Measurements from ENCODE around the gene LMNTD2. TPM values are rescaled to one million over a fixed set of nuclear protein-coding genes. Genes with fewer than 3 reads are reported as not detected.

Gene LMNTD2
- total and polyA plus RNA-seq, 2 of the 13 experiments (the other 11 are each of a cell fraction or from before 2014, with no cell fraction given): 1.1 to 3.1 TPM

GRCh38 chr11:506995-507726 lies 53.4 kb downstream of the LMNTD2 start, which contains the start of gene RNH1 (continued):
- TF ChIP-seq ISX (CRISPR knock-in tag; conservative IDR thresholded peaks at IDR 0.05) (no peak), THAP9 (CRISPR knock-in tag; IDR thresholded peaks at IDR 0.05; ENCODE audit: borderline replicate concordance) (no peak; the same call in 1 of the 2 replicates), ZFY (CRISPR knock-in tag; IDR thresholded peaks at IDR 0.05) (peak; percentile 95), ZNF652 (CRISPR knock-in tag; IDR thresholded peaks at IDR 0.05; ENCODE audit: borderline replicate concordance, low read depth) (0 out of 2 replicates have a peak, but pooled peaks have one; percentile 0), THYN1 (CRISPR knock-in tag; IDR thresholded peaks at IDR 0.05; ENCODE audit: borderline replicate concordance, low read depth) (no peak), CTCF (CRISPR knock-in tag; IDR thresholded peaks at IDR 0.05) (peak; percentile 28; the same call in 1 of the 2 replicates), SP4 (CRISPR knock-in tag; IDR thresholded peaks at IDR 0.05) (peak; percentile 96), ZNF747 (CRISPR knock-in tag; IDR thresholded peaks at IDR 0.05; ENCODE audit: borderline replicate concordance) (no peak; the same call in 1 of the 2 replicates), KAT2B (IDR thresholded peaks at IDR 0.05; ENCODE audit: borderline replicate concordance, low read depth, low read length) (no peak), SUZ12 (IDR thresholded peaks at IDR 0.05; ENCODE audit: low read depth, low read length) (no peak), SP2 (CRISPR knock-in tag; IDR thresholded peaks at IDR 0.05) (no peak), EZH2 (conservative IDR thresholded peaks at IDR 0.05; ENCODE audit: low read depth, low read length) (no peak), ZNF790 (CRISPR knock-in tag; IDR thresholded peaks at IDR 0.05; ENCODE audit: borderline replicate concordance) (no peak), DZIP1 (CRISPR knock-in tag; IDR thresholded peaks at IDR 0.05) (0 out of 2 replicates have a peak, but pooled peaks have one; percentile 33), ZNF205 (CRISPR knock-in tag; IDR thresholded peaks at IDR 0.05) (no peak), ZBTB25 (CRISPR knock-in tag; IDR thresholded peaks at IDR 0.05) (no peak; the same call in none of the 2 replicates), ZNF460 (CRISPR knock-in tag; IDR thresholded peaks at IDR 0.05; ENCODE audit: borderline replicate concordance) (no peak), FOXO1 (CRISPR knock-in tag; IDR thresholded peaks at IDR 0.05) (no peak), MIXL1 (CRISPR knock-in tag; IDR thresholded peaks at IDR 0.05) (peak; percentile 49; the same call in 1 of the 2 replicates)
- TF ChIP-seq, protein P1, sequence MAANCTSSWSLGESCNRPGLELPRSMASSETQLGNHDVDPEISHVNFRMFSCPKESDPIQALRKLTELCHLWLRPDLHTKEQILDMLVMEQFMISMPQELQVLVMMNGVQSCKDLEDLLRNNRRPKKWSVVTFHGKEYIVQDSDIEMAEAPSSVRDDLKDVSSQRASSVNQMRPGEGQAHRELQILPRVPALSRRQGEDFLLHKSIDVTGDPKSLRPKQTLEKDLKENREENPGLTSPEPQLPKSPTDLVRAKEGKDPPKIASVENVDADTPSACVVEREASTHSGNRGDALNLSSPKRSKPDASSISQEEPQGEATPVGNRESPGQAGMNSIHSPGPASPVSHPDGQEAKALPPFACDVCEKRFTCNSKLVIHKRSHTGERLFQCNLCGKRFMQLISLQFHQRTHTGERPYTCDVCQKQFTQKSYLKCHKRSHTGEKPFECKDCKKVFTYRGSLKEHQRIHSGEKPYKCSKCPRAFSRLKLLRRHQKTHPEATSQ (CRISPR knock-in tag; IDR thresholded peaks at IDR 0.05; ENCODE audit: borderline replicate concordance): peak; percentile 32; the same call in 1 of the 2 replicates

Data from HepG2 (cell line).